Measurements from ENCODE around the gene MAN2A1.
"Not testable (repeated sequence)": the region's sequence is repeated elsewhere in the genome, so short reads cannot be mapped to it uniquely, and the experiment has no call there.

MAN2A1 gene

GRCh38 chr5:109756543-109757185 lies 66.9 kb downstream of the MAN2A1 start:
- no peak for DNase-seq (ENCODE audit: low read depth in 2 of 2)

- DNase-seq (ENCODE audit: low read depth in 2 of 2): no peak
These were observed 67.8 kb downstream of the MAN2A1 start for GRCh38 chr5:109757490-109757889.

GRCh38 chr5:109759306-109759705 lies 69.6 kb downstream of the MAN2A1 start:
- no peak for DNase-seq (ENCODE audit: low read depth in 2 of 2)

GRCh38 chr5:109760130-109760529 lies 70.4 kb downstream of the MAN2A1 start:
- not testable (repeated sequence) for DNase-seq (ENCODE audit: low read depth in 2 of 2)

GRCh38 chr5:109762821-109763220 lies 73.1 kb downstream of the MAN2A1 start:
- DNase-seq (ENCODE audit: low read depth in 2 of 2): no peak

- DNase-seq (ENCODE audit: low read depth in 2 of 2): no peak
These were observed 77.7 kb downstream of the MAN2A1 start for GRCh38 chr5:109767184-109767995.

GRCh38 chr5:109767997-109768396 lies 78.3 kb downstream of the MAN2A1 start:
- no peak for DNase-seq (ENCODE audit: low read depth in 2 of 2)

GRCh38 chr5:109769597-109770291 lies 80.0 kb downstream of the MAN2A1 start:
- DNase-seq (ENCODE audit: low read depth in 2 of 2): no peak

- DNase-seq (ENCODE audit: low read depth in 2 of 2): no peak
These were observed 85.4 kb downstream of the MAN2A1 start for GRCh38 chr5:109775130-109775529.

GRCh38 chr5:109779036-109779735 lies 89.5 kb downstream of the MAN2A1 start:
- no peak for DNase-seq (ENCODE audit: low read depth in 2 of 2)

GRCh38 chr5:109784687-109785086 lies 95.0 kb downstream of the MAN2A1 start:
- DNase-seq (ENCODE audit: low read depth in 2 of 2): no peak

- DNase-seq (ENCODE audit: low read depth in 2 of 2): no peak
These were observed 96.6 kb downstream of the MAN2A1 start for GRCh38 chr5:109786206-109786855.

GRCh38 chr5:109788596-109788995 lies 98.9 kb downstream of the MAN2A1 start:
- DNase-seq (ENCODE audit: low read depth in 2 of 2): no peak

- DNase-seq (ENCODE audit: low read depth in 2 of 2): no peak
These were observed 102.9 kb downstream of the MAN2A1 start for GRCh38 chr5:109792613-109793012.

GRCh38 chr5:109803854-109804253 lies 114.1 kb downstream of the MAN2A1 start:
- no peak for DNase-seq (ENCODE audit: low read depth in 2 of 2)

- no peak for DNase-seq (ENCODE audit: low read depth in 2 of 2)
These were observed 115.7 kb downstream of the MAN2A1 start for GRCh38 chr5:109805472-109805871.

GRCh38 chr5:109805883-109806282 lies 116.2 kb downstream of the MAN2A1 start:
- no peak for DNase-seq (ENCODE audit: low read depth in 2 of 2)

- no peak for DNase-seq (ENCODE audit: low read depth in 2 of 2)
These were observed 123.0 kb downstream of the MAN2A1 start for GRCh38 chr5:109812698-109813097.

- no peak for DNase-seq (ENCODE audit: low read depth in 2 of 2)
These were observed 127.0 kb downstream of the MAN2A1 start for GRCh38 chr5:109816732-109817131.

- DNase-seq (ENCODE audit: low read depth in 2 of 2): no peak
These were observed 130.2 kb downstream of the MAN2A1 start for GRCh38 chr5:109819878-109820277.

GRCh38 chr5:109823597-109823996 lies 133.9 kb downstream of the MAN2A1 start:
- DNase-seq (ENCODE audit: low read depth in 2 of 2): no peak

- no peak for DNase-seq (ENCODE audit: low read depth in 2 of 2)
These were observed 135.7 kb downstream of the MAN2A1 start for GRCh38 chr5:109825450-109825849.

Data from stimulated activated CD8-positive, alpha-beta memory T cell treated with anti-CD3 and anti-CD28 coated beads, Interleukin-7, amount 100 ng/mL, for 1 hour (primary cell).